ENCODE results near the gene ADGRF3.

Gene ADGRF3

DNA sequence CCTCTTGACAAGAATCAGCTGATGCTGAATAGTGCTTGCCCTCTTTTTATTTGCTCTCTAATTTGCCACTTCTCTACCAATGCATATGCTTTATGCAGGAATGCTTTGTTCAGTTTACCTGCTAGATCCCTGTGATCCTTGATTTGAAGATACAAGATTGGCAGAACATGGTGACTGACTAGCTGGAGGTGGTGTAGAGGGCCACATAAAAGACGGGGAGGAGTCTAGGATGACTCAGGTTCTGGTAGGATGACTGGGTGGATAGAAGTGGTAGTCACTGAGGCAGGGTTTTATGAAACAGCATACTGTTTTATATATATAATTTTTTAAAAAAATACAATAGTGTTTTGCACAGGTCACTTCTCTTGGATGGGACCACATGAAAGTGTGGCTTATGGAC is 6.3 kb upstream of the ADGRF3 start:
- POLR2A ChIA-PET = no interaction called here
- TF ChIP-seq ZNF384 (IDR thresholded peaks at IDR 0.05) (no peak), NFRKB (IDR thresholded peaks at IDR 0.05) (no peak), ARNT (IDR thresholded peaks at IDR 0.05) (no peak), FOXM1 (IDR thresholded peaks at IDR 0.05; ENCODE audit: borderline replicate concordance) (no peak), SP1 (IDR thresholded peaks at IDR 0.05) (no peak), ELF4 (IDR thresholded peaks at IDR 0.05) (no peak), SUZ12 (IDR thresholded peaks at IDR 0.05) (no peak), CTBP1 (IDR thresholded peaks at IDR 0.05; ENCODE audit: borderline replicate concordance) (no peak), HDGF (IDR thresholded peaks at IDR 0.05; ENCODE audit: borderline replicate concordance) (no peak), LEF1 (IDR thresholded peaks at IDR 0.05; ENCODE audit: borderline replicate concordance) (no peak), BHLHE40 (IDR thresholded peaks at IDR 0.05; ENCODE audit: borderline replicate concordance) (no peak), FOXK2 (IDR thresholded peaks at IDR 0.05) (no peak), TARDBP (IDR thresholded peaks at IDR 0.05) (no peak)
- no peak for DNase-seq (ENCODE audit: extremely low spot score)
- CTCF ChIA-PET = no interaction called here

DNA sequence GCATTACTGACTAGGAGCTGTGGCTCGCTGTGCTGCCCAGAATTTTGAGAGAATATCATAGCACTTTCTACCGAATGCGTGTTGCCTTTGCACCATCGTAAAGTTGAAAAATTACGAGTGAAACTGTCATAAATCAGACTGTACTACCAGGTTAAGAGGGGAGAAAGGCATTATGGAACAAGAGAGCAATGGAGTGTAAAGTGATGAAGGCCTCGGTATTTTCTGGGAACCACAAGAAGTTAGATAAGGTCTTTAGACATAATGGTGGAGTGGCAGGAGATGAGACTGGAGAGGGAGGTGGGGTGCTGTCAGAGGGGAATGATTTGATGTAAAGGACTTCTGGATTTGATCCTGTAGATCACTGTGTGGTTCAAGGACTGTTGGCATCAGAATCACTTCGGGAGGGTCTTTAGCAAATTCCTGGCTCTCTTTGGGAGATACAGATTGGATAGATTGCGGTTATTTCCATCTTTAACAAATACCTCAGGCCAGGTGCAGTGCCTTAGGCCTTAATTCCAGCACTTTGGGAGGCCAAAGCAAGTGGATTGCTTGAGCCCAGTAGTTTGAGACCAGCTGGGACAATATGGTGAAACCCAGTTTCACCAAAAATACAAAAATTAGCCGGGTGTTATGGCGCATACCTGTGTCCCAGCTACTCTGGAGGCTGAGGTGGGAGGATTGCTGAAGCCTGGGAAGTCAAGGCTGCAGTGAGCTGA is 4.9 kb upstream of the ADGRF3 start:
- DNase-seq (ENCODE audit: extremely low spot score) = no peak
- POLR2A ChIA-PET = no interaction called here
- CTCF ChIA-PET = no interaction called here
- no peak for TF ChIP-seq CTBP1 (IDR thresholded peaks at IDR 0.05; ENCODE audit: borderline replicate concordance)
- TF ChIP-seq, protein P1, sequence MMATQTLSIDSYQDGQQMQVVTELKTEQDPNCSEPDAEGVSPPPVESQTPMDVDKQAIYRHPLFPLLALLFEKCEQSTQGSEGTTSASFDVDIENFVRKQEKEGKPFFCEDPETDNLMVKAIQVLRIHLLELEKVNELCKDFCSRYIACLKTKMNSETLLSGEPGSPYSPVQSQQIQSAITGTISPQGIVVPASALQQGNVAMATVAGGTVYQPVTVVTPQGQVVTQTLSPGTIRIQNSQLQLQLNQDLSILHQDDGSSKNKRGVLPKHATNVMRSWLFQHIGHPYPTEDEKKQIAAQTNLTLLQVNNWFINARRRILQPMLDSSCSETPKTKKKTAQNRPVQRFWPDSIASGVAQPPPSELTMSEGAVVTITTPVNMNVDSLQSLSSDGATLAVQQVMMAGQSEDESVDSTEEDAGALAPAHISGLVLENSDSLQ (IDR thresholded peaks at IDR 0.05) = peak; percentile 83

DNA sequence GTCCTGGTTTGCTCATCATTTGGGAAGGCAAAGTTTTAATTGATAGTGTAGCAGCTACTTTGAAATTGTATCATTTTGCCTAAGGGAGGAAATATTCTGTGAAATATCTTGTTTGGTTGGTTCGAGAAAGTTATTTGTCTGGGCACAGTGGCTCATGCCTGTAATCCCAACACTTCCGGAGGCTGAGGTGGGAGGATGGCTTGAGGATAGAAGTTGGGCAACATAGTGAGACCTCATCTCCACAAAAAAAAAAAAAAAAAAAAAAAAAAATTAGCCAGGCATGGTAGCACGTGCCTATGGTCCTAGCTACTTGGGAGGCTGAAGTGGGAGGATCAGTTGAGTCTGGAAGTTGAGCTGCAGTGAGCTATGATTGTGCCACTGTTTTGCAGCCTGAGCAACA is 3.1 kb upstream of the ADGRF3 start:
- ChIA-PET CTCF (no interaction called here), POLR2A (no interaction called here)

DNA sequence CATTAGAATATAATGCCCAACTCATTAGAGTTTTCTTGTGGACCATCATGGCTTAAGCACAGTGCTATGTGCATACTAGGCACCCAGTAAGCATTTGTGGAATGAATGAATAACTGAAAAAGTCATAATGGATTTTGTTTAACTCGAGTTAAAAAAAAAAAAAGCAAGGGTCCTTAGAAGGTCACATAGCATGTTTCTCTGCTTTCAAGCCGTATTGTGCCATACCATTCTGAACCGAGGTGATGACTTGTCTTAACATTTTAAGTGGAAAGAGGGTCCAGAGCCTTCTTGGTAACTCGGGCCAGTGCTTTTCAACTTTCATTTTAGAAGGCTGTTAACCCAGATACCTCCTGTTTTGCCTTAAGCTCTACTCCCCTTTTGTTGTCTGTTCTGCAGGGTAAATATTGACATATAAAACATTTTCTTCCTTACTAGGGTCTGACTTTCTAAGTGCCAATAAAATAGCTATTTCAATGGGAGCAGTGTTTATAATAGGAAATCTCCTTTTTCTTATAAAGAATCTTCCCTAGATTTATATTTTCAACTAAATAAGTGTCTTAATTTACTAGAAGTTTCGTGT is 787 bp upstream of the ADGRF3 start:
- TF ChIP-seq FOXM1 (IDR thresholded peaks at IDR 0.05; ENCODE audit: borderline replicate concordance) (no peak), SP1 (IDR thresholded peaks at IDR 0.05) (no peak), FOXK2 (IDR thresholded peaks at IDR 0.05) (no peak)
- TF ChIP-seq, protein P1 (IDR thresholded peaks at IDR 0.05) = no peak

More for the DNA sequence above, 3.1 kb upstream of the ADGRF3 start:
- TF ChIP-seq NFRKB (IDR thresholded peaks at IDR 0.05) (no peak), ZNF384 (IDR thresholded peaks at IDR 0.05) (peak; percentile 73; the same call in 1 of the 2 replicates), CTBP1 (IDR thresholded peaks at IDR 0.05; ENCODE audit: borderline replicate concordance) (no peak)
- no peak for DNase-seq (ENCODE audit: extremely low spot score)

DNA sequence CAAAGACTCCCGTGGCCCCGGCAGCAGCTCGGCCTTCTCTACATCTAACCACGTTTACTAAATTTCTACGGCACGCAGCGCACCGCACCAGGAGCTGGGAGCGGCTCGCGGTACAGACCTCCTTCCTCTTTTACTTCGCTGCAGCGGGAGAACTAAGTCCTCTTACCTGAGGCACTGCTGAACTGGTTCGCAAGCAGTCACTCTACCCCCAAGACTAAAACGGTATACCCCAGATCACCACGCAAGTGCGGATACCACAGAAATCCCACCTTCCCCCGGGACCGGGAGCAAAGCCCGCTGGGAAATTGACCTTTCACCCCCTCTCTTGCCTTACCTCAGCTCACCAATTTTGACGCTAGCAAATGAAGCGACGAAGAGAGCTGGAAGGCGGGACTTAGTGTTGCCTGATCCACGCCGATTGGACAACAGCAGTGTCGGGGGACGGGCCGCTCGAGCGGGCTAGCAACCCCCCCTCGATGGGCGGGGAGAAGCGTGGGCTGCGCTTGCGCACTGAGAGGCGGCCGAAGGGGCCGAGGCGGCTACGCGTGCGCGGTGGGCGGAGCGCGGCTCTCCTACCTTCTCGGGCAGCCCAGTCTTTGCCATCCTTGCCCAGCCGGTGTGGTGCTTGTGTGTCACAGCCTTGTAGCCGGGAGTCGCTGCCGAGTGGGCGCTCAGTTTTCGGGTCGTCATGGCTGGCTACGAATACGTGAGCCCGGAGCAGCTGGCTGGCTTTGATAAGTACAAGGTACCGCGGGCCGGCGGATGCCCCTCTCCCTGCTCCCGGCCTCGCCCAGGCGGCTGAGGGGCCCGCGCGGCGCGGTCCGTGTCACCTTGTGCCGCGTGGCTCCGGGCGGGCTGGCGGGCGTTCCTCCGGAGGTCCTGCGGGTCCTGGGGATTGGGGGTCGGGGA is 790 bp downstream of the ADGRF3 start, which contains the start of gene SELENOI:
SELENOI (plus strand) TSS at position 599 of the 909 bp plus-strand sequence; CDS start at position 689, 90 bp downstream.
- DNase-seq (ENCODE audit: extremely low spot score) = peak; percentile 97
- ChIA-PET CTCF (interaction anchor here (0.5 to 1.1 kb wide), 2 partner anchors 14 to 232 kb away, joined by 3 to 4 read pairs; no protein-coding TSS in a partner anchor), POLR2A (interaction anchor here (0.7 to 2.4 kb wide), 16 partner anchors 10 to 231 kb away, joined by 3 to 18 read pairs (median 4); no protein-coding TSS in a partner anchor)
- TF ChIP-seq ELF4 (IDR thresholded peaks at IDR 0.05) = no peak
- TF ChIP-seq BHLHE40 (IDR thresholded peaks at IDR 0.05; ENCODE audit: borderline replicate concordance) = no peak
- no peak for TF ChIP-seq NFRKB (IDR thresholded peaks at IDR 0.05)
- TF ChIP-seq, protein P1 (IDR thresholded peaks at IDR 0.05) = peak; percentile 99
- no peak for TF ChIP-seq LEF1 (IDR thresholded peaks at IDR 0.05; ENCODE audit: borderline replicate concordance)
- TF ChIP-seq L3MBTL2 (conservative IDR thresholded peaks at IDR 0.05) = peak; percentile 64

More for the DNA sequence above, 787 bp upstream of the ADGRF3 start:
- DNase-seq (ENCODE audit: extremely low spot score) = no peak
- ChIA-PET POLR2A (interaction anchor here (1.2 kb wide), 1 partner anchor 10 kb away, joined by 3 read pairs; no protein-coding TSS in a partner anchor), CTCF (interaction anchor here (1.1 kb wide), 1 partner anchor 230 kb away, joined by 3 read pairs; no protein-coding TSS in a partner anchor)

DNA sequence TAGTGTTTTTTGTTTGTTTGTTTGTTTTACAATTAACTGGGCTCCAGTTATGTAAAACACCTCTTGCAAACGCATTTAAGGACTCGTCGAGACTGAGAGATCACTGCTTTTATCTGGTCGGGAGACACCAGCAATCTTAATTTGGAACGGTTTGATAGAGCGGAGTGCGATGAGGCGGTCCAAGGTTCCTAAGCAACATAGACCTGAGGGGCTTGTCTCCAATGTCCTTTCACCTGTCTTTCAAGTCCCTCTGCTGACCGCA is 1.4 kb downstream of the ADGRF3 start:
- TF ChIP-seq FOXA1 (IDR thresholded peaks at IDR 0.05) (no peak), L3MBTL2 (conservative IDR thresholded peaks at IDR 0.05) (no peak), NFRKB (IDR thresholded peaks at IDR 0.05) (no peak), SUZ12 (IDR thresholded peaks at IDR 0.05) (no peak), CTBP1 (IDR thresholded peaks at IDR 0.05; ENCODE audit: borderline replicate concordance) (no peak), TARDBP (IDR thresholded peaks at IDR 0.05) (no peak), FOXM1 (IDR thresholded peaks at IDR 0.05; ENCODE audit: borderline replicate concordance) (no peak), SP1 (IDR thresholded peaks at IDR 0.05) (no peak), ARNT (IDR thresholded peaks at IDR 0.05) (no peak)
- CTCF ChIA-PET = no interaction called here
- POLR2A ChIA-PET = interaction anchor here (0.7 to 2.4 kb wide), 15 partner anchors 10 to 232 kb away, joined by 3 to 18 read pairs (median 3); no protein-coding TSS in a partner anchor
- DNase-seq (ENCODE audit: extremely low spot score) = no peak
